Type B pancreatic cell (in vitro differentiated cells): ENCODE measurements around the gene XYLT1. TPM values are rescaled to one million over a fixed set of nuclear protein-coding genes. Genes with fewer than 3 reads are reported as not detected.

Source experiments
- DNase-seq: peaks from one replicate; pipeline ENCODE4 v3.0.0; 2021; ENCODE audit warnings: mixed read lengths; ENCODE audit not compliant: unreplicated experiment; ENCODE audit errors: extremely low spot score
- H3K27ac Mint-ChIP-seq: 2 replicates; pipeline ENCODE4 v1.8.0; 2021; ENCODE audit warnings: mild to moderate bottlenecking, mixed read lengths
- H3K27me3 Mint-ChIP-seq: 2 replicates; pipeline ENCODE4 v1.8.0; 2021; ENCODE audit warnings: mixed read lengths
- H3K36me3 Mint-ChIP-seq: 2 replicates; pipeline ENCODE4 v1.8.0; 2021; ENCODE audit warnings: mixed read lengths
- H3K4me1 Mint-ChIP-seq: one replicate; pipeline ENCODE4 v1.8.0; 2021; ENCODE audit warnings: mixed read lengths; ENCODE audit not compliant: unreplicated experiment
- H3K4me3 Mint-ChIP-seq: 2 replicates; pipeline ENCODE4 v1.8.0; 2021; ENCODE audit warnings: mild to moderate bottlenecking, mixed read lengths
- H3K9me3 Mint-ChIP-seq: 2 replicates; pipeline ENCODE4 v1.8.0; 2021; ENCODE audit warnings: mixed read lengths
- total RNA-seq: library from RNA; stranded (reverse); gene quantifications from 2 replicates; pipeline ENCODE4 v1.2.1, GENCODE V29; 2021; ENCODE audit warnings: low replicate concordance
- TF ChIP-seq, protein P1 (sequence below): fragments of 200-600 bp; sonication (generic); conservative IDR thresholded peaks from 2 replicates; pipeline ENCODE4 v1.5.0; 2021; ENCODE audit warnings: antibody characterized with exemption, mild to moderate bottlenecking

The XYLT1 gene
- total RNA-seq, 1 donor from 2014 or later = 14.9 TPM

GRCh38 chr16:17155485-17155884 is 315.3 kb downstream of the XYLT1 start:
- Mint-ChIP-seq H3K9me3 (no peaks in the 10 kb centered on the region), H3K27me3 (no peaks in the 10 kb centered on the region), H3K27ac (no peak overlapping the region), H3K4me3 (no peak overlapping the region), H3K4me1 (peaks cover 5% of the 10 kb centered on the region), H3K36me3 (no peaks in the 10 kb centered on the region)
- DNase-seq = no peak
- TF ChIP-seq, protein P1, sequence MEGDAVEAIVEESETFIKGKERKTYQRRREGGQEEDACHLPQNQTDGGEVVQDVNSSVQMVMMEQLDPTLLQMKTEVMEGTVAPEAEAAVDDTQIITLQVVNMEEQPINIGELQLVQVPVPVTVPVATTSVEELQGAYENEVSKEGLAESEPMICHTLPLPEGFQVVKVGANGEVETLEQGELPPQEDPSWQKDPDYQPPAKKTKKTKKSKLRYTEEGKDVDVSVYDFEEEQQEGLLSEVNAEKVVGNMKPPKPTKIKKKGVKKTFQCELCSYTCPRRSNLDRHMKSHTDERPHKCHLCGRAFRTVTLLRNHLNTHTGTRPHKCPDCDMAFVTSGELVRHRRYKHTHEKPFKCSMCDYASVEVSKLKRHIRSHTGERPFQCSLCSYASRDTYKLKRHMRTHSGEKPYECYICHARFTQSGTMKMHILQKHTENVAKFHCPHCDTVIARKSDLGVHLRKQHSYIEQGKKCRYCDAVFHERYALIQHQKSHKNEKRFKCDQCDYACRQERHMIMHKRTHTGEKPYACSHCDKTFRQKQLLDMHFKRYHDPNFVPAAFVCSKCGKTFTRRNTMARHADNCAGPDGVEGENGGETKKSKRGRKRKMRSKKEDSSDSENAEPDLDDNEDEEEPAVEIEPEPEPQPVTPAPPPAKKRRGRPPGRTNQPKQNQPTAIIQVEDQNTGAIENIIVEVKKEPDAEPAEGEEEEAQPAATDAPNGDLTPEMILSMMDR = no peak

- no peak for DNase-seq
- Mint-ChIP-seq H3K4me3 (no peak overlapping the region), H3K36me3 (no peaks in the 10 kb centered on the region), H3K27me3 (no peaks in the 10 kb centered on the region), H3K27ac (no peak overlapping the region), H3K9me3 (no peaks in the 10 kb centered on the region), H3K4me1 (peaks cover under 1% of the 10 kb centered on the region)
- TF ChIP-seq, protein P1 = no peak
Measured at GRCh38 chr16:17154981-17155380, 315.8 kb downstream of the XYLT1 start.

DNA sequence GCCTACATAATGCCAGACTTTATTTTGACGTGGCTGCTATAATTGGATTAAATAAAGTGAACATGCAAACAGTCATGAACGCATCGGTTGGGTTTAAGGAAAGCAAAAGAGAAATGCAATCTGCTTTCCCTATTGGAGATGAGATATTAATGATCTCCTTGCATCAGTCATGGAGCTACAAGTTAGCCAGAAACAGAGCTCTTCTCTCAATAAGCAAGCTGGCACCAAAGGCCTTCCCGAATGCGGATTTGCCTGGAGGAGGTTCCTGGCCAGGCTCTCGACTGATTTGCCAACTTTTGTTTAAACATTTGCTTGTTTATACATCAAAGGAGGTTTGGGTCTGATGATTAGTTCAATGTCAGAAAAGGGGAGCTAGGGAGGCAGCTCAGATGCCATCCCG is 318.4 kb downstream of the XYLT1 start:
- Mint-ChIP-seq H3K36me3 (no peaks in the 10 kb centered on the region), H3K4me1 (no peaks in the 10 kb centered on the region), H3K4me3 (no peak overlapping the region), H3K9me3 (no peaks in the 10 kb centered on the region), H3K27ac (no peak overlapping the region), H3K27me3 (no peaks in the 10 kb centered on the region)
- no peak for DNase-seq
- TF ChIP-seq, protein P1 = no peak

GRCh38 chr16:17151335-17151734 is 319.4 kb downstream of the XYLT1 start:
- H3K36me3 Mint-ChIP-seq = no peaks in the 10 kb centered on the region
- H3K27ac Mint-ChIP-seq = no peak overlapping the region
- H3K9me3 Mint-ChIP-seq = no peaks in the 10 kb centered on the region
- TF ChIP-seq, protein P1 = no peak
- no peak overlapping the region for H3K4me3 Mint-ChIP-seq
- no peaks in the 10 kb centered on the region for H3K4me1 Mint-ChIP-seq
- H3K27me3 Mint-ChIP-seq = no peaks in the 10 kb centered on the region
- no peak for DNase-seq

DNA sequence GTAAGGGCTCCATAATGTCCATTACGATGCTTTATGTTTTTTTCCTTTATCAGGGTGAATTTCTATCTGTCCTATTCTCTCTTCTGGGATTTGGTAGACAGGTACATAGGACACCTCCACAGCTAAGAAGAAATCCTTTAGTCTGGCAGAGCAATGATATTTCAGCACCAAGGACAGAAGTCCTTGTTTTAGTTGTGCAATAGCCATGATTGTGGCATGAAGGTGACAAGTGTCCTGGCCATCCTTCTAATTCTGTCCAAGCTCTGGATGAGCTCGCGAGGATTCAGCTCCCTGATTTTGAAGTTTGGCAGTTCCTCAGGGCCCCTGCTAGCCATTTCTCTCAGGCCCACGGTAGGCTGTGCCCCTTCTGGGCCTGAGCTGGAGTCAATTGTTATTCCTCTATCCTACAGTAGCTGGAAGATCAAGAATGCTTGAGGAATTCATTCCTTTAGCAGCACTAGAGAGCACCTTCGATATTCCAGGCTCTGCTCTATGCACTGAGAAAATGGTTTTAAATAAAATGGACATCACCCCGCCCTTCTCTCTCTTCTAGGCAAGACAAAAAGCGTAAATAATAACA is 320.8 kb downstream of the XYLT1 start:
- no peak for DNase-seq
- Mint-ChIP-seq H3K27me3 (no peaks in the 10 kb centered on the region), H3K4me1 (no peaks in the 10 kb centered on the region), H3K9me3 (no peaks in the 10 kb centered on the region), H3K27ac (no peak overlapping the region), H3K36me3 (no peaks in the 10 kb centered on the region), H3K4me3 (no peak overlapping the region)
- TF ChIP-seq, protein P1 = no peak

- TF ChIP-seq, protein P1 = no peak
- DNase-seq = no peak
- Mint-ChIP-seq H3K9me3 (no peaks in the 10 kb centered on the region), H3K4me1 (no peaks in the 10 kb centered on the region), H3K4me3 (no peak overlapping the region), H3K27ac (no peak overlapping the region), H3K27me3 (no peaks in the 10 kb centered on the region), H3K36me3 (no peaks in the 10 kb centered on the region)
Measured at GRCh38 chr16:17147942-17148341, 322.8 kb downstream of the XYLT1 start.
